ENCODE measurements around the gene TRIM26. TPM values are rescaled to one million over a fixed set of nuclear protein-coding genes. Genes with fewer than 3 reads are reported as not detected.

TRIM26 gene
- total RNA-seq, 6 experiments from 2014 or later, result 28.8 to 47.5 (median 38.9) TPM

- WGBS (ENCODE audit: insufficient coverage, low coverage, low lambda C conversion rate, missing lambda C conversion rate), result 68% methylated on average over 2 of the region's 5 CpGs
- ATAC-seq (peak in 2 of 4 donors; percentile 24 to 39), DNase-seq (no peak)
- no peak overlapping the region for H3K4me3 ChIP-seq
- H3K4me1 ChIP-seq, result no peaks in the 10 kb centered on the region
- H3K9me3 ChIP-seq, result no peaks in the 10 kb centered on the region
- no peaks in the 10 kb centered on the region for H3K27me3 ChIP-seq
- intact Hi-C loops (cut with DNase I), result no loop called here
- no peak overlapping the region for H3K27ac ChIP-seq
- H3K36me3 ChIP-seq, result peaks cover 0 to 36% (median 25%) of the 10 kb centered on the region in 4 donors
- no peak for TF ChIP-seq POLR2A (IDR thresholded peaks at IDR 0.05)
- TF ChIP-seq, protein P1, sequence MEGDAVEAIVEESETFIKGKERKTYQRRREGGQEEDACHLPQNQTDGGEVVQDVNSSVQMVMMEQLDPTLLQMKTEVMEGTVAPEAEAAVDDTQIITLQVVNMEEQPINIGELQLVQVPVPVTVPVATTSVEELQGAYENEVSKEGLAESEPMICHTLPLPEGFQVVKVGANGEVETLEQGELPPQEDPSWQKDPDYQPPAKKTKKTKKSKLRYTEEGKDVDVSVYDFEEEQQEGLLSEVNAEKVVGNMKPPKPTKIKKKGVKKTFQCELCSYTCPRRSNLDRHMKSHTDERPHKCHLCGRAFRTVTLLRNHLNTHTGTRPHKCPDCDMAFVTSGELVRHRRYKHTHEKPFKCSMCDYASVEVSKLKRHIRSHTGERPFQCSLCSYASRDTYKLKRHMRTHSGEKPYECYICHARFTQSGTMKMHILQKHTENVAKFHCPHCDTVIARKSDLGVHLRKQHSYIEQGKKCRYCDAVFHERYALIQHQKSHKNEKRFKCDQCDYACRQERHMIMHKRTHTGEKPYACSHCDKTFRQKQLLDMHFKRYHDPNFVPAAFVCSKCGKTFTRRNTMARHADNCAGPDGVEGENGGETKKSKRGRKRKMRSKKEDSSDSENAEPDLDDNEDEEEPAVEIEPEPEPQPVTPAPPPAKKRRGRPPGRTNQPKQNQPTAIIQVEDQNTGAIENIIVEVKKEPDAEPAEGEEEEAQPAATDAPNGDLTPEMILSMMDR (IDR thresholded peaks at IDR 0.05), result no peak
Measured at GRCh38 chr6:30184417-30185031, 28.7 kb downstream of the TRIM26 start.

GRCh38 chr6:30180145-30180544 lies 33.1 kb downstream of the TRIM26 start:
- ATAC-seq, result no peak
- H3K27me3 ChIP-seq, result no peaks in the 10 kb centered on the region
- peaks cover 0 to under 1% (median 0%) of the 10 kb centered on the region in 4 donors for H3K36me3 ChIP-seq
- H3K4me1 ChIP-seq, result peaks cover 0 to 3% (median 0%) of the 10 kb centered on the region in 4 donors
- H3K9me3 ChIP-seq, result no peaks in the 10 kb centered on the region
- intact Hi-C loops (cut with DNase I), result no loop called here
- 80% methylated on average over 1 of the region's 1 CpG for WGBS (ENCODE audit: insufficient coverage, low coverage, low lambda C conversion rate, missing lambda C conversion rate)
- no peak for DNase-seq
- H3K27ac ChIP-seq, result no peak overlapping the region
- TF ChIP-seq, protein P1 (IDR thresholded peaks at IDR 0.05), result no peak
- no peak for TF ChIP-seq POLR2A (IDR thresholded peaks at IDR 0.05)
- no peak overlapping the region for H3K4me3 ChIP-seq

DNA sequence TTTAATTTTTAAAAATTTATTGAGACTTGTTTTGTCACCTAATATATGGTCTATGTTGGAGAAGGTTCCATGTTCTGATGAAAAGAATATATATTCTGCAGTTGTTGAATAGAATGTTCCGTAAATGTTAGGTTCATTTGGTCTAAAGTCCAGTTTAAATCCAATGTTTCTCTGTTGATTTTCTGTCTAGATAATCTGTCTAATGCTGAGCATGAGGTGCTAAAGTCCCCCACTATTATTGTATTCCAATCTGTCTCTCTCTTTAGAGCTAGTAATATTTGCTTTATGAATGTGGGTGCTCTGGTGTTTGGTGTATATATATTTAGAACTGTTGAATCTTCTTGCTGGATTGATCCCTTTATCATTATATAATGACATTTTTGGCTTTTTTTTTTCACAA lies 34.4 kb downstream of the TRIM26 start:
- Histone ChIP-seq H3K27ac (no peak overlapping the region), H3K27me3 (no peaks in the 10 kb centered on the region), H3K4me3 (no peak overlapping the region), H3K4me1 (peaks cover 0 to 3% (median 0%) of the 10 kb centered on the region in 4 donors), H3K9me3 (no peaks in the 10 kb centered on the region), H3K36me3 (no peaks in the 10 kb centered on the region)
- intact Hi-C loops (cut with DNase I), result no loop called here
- 24% methylated on average over 1 of the region's 1 CpG for WGBS (ENCODE audit: insufficient coverage, low coverage, low lambda C conversion rate, missing lambda C conversion rate)
- TF ChIP-seq, protein P1 (IDR thresholded peaks at IDR 0.05), result no peak
- no peak for TF ChIP-seq POLR2A (IDR thresholded peaks at IDR 0.05)
- ATAC-seq, result peak in 2 of 4 donors; percentile 39 to 43
- no peak for DNase-seq

DNA sequence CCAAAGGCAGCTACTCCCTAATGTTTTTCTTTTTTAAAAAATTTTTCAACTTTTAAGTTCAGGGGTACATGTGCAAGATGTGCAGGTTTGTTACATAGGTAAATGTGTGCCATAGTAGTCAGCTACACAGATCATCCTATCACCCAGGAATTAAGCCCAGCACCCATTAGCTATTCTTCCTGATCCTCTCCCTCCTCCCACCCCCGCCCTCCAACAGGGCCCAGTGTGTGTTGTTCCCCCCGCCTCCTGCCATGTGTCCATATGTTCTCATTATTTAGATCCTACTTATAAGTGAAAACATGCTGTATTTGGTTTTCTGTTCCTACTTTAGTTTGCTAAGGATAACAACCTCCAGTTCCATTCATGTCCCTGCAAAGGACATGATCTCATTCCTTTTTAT lies 37.4 kb downstream of the TRIM26 start:
- H3K27ac ChIP-seq, result no peak overlapping the region
- DNase-seq, result no peak
- no peaks in the 10 kb centered on the region for H3K27me3 ChIP-seq
- ATAC-seq, result no peak
- H3K9me3 ChIP-seq, result no peaks in the 10 kb centered on the region
- 90% methylated on average over 2 of the region's 2 CpGs for WGBS (ENCODE audit: insufficient coverage, low coverage, low lambda C conversion rate, missing lambda C conversion rate)
- no peaks in the 10 kb centered on the region for H3K36me3 ChIP-seq
- intact Hi-C loops (cut with DNase I), result no loop called here
- H3K4me3 ChIP-seq, result no peak overlapping the region
- peaks cover 0 to 3% (median 0%) of the 10 kb centered on the region in 4 donors for H3K4me1 ChIP-seq
- TF ChIP-seq, protein P1 (IDR thresholded peaks at IDR 0.05), result no peak
- no peak for TF ChIP-seq POLR2A (IDR thresholded peaks at IDR 0.05)
